ENCODE measurements around the gene TDRD10.

GRCh38 chr1:154465621-154466195, 36.3 kb upstream of the TDRD10 start:
- TF ChIP-seq, protein P1, sequence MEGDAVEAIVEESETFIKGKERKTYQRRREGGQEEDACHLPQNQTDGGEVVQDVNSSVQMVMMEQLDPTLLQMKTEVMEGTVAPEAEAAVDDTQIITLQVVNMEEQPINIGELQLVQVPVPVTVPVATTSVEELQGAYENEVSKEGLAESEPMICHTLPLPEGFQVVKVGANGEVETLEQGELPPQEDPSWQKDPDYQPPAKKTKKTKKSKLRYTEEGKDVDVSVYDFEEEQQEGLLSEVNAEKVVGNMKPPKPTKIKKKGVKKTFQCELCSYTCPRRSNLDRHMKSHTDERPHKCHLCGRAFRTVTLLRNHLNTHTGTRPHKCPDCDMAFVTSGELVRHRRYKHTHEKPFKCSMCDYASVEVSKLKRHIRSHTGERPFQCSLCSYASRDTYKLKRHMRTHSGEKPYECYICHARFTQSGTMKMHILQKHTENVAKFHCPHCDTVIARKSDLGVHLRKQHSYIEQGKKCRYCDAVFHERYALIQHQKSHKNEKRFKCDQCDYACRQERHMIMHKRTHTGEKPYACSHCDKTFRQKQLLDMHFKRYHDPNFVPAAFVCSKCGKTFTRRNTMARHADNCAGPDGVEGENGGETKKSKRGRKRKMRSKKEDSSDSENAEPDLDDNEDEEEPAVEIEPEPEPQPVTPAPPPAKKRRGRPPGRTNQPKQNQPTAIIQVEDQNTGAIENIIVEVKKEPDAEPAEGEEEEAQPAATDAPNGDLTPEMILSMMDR (IDR thresholded peaks at IDR 0.05): no peak
- TF ChIP-seq EP300 (IDR thresholded peaks at IDR 0.05): no peak
